ENCODE measurements around the gene TAS2R60.
"Not testable (repeated sequence)": the region's sequence is repeated elsewhere in the genome, so short reads cannot be mapped to it uniquely, and the experiment has no call there.

Gene TAS2R60

GRCh38 chr7:143411976-143412708 lies 31.1 kb upstream of the TAS2R60 start:
- no peak for DNase-seq (ENCODE audit: low spot score)

- DNase-seq (ENCODE audit: low spot score) = no peak
These were observed 30.1 kb upstream of the TAS2R60 start for GRCh38 chr7:143413123-143413522.

GRCh38 chr7:143415209-143415608 lies 28.0 kb upstream of the TAS2R60 start:
- not testable (repeated sequence) for DNase-seq (ENCODE audit: low spot score)

- DNase-seq (ENCODE audit: low spot score) = no peak
These were observed 27.4 kb upstream of the TAS2R60 start for GRCh38 chr7:143415742-143416397.

- DNase-seq (ENCODE audit: low spot score) = peak; percentile 77
These were observed 26.6 kb upstream of the TAS2R60 start for GRCh38 chr7:143416565-143417149.

GRCh38 chr7:143417734-143418383 lies 25.4 kb upstream of the TAS2R60 start:
- no peak for DNase-seq (ENCODE audit: low spot score)

GRCh38 chr7:143418681-143419458 lies 24.4 kb upstream of the TAS2R60 start:
- no peak for DNase-seq (ENCODE audit: low spot score)

- DNase-seq (ENCODE audit: low spot score) = no peak
These were observed 23.4 kb upstream of the TAS2R60 start for GRCh38 chr7:143419880-143420279.

- DNase-seq (ENCODE audit: low spot score) = not testable (repeated sequence)
These were observed 22.6 kb upstream of the TAS2R60 start for GRCh38 chr7:143420624-143421023.

- no peak for DNase-seq (ENCODE audit: low spot score)
These were observed 21.2 kb upstream of the TAS2R60 start for GRCh38 chr7:143422033-143422432.

GRCh38 chr7:143424476-143424875 lies 18.8 kb upstream of the TAS2R60 start:
- not testable (repeated sequence) for DNase-seq (ENCODE audit: low spot score)

- DNase-seq (ENCODE audit: low spot score) = no peak
These were observed 16.6 kb upstream of the TAS2R60 start for GRCh38 chr7:143426479-143427142.

- DNase-seq (ENCODE audit: low spot score) = no peak
These were observed 13.2 kb upstream of the TAS2R60 start for GRCh38 chr7:143429770-143430698.

GRCh38 chr7:143431109-143431508 lies 12.1 kb upstream of the TAS2R60 start:
- no peak for DNase-seq (ENCODE audit: low spot score)

- DNase-seq (ENCODE audit: low spot score) = no peak
These were observed 9.5 kb upstream of the TAS2R60 start for GRCh38 chr7:143433759-143434158.

GRCh38 chr7:143434660-143435059 lies 8.6 kb upstream of the TAS2R60 start:
- DNase-seq (ENCODE audit: low spot score) = no peak

- no peak for DNase-seq (ENCODE audit: low spot score)
These were observed 8.0 kb upstream of the TAS2R60 start for GRCh38 chr7:143435266-143435665.

GRCh38 chr7:143436325-143436946 lies 6.8 kb upstream of the TAS2R60 start:
- no peak for DNase-seq (ENCODE audit: low spot score)

GRCh38 chr7:143437578-143437977 lies 5.7 kb upstream of the TAS2R60 start:
- no peak for DNase-seq (ENCODE audit: low spot score)

- no peak for DNase-seq (ENCODE audit: low spot score)
These were observed 3.4 kb upstream of the TAS2R60 start for GRCh38 chr7:143439866-143440265.
